Endothelial cell of umbilical vein (primary cell): Measurements from ENCODE around the gene GUCD1. TPM values are rescaled to one million over a fixed set of nuclear protein-coding genes. Genes with fewer than 3 reads are reported as not detected.

Experiments
- BruUV-seq: library from RNA; stranded (reverse); fragments of 400-500 nt; replicated peaks from 2 replicates; lab custom pipeline; 2021; lab: Mats Ljungman, UMichigan
- CTCF ChIA-PET: fragments of 300-600, 350-600 bp; sonication (Branson Sonifier 250); formaldehyde crosslinking; loops from one replicate; lab custom pipeline; 2021; ENCODE audit warnings: antibody characterized with exemption, inconsistent platforms; lab: Charles Lee
- POLR2A ChIA-PET: fragments of 300-600, 350-600 bp; sonication (Branson Sonifier 250); formaldehyde crosslinking; loops from one replicate; lab custom pipeline; 2021; ENCODE audit warnings: antibody characterized with exemption, inconsistent platforms; lab: Charles Lee
- DNase-seq: peaks from one replicate; pipeline ENCODE4 v3.0.0-alpha.2; 2011; ENCODE audit warnings: low read depth, low spot score
- FAIRE-seq: peaks from 2 replicates; lab custom pipeline; 2011; peaks lifted over from hg19 to GRCh38; lab: Jason Lieb, UNC
- H2AFZ ChIP-seq: 2 replicates; pipeline ENCODE4 v1.6.0; 2012; ENCODE audit warnings: low read depth, low read length, control low read depth, inconsistent platforms
- H3K27ac ChIP-seq: 2 replicates; pipeline ENCODE4 v1.5.1; 2011; ENCODE audit warnings: low read depth, mild to moderate bottlenecking, control low read depth, low read length, moderate library complexity; ENCODE audit not compliant: insufficient read depth
- H3K27me3 ChIP-seq, 2 experiments: 2 replicates each; pipeline versions ENCODE4 v1.6.0 to v1.6.1; 2011; ENCODE audit warnings: low read length in 2 of 2, mixed read lengths in 1 of 2; ENCODE audit not compliant: control insufficient read depth in 2 of 2, insufficient read depth in 2 of 2
- H3K36me3 ChIP-seq, 2 experiments: 2 replicates in 1 of 2; 3 replicates in 1 of 2; pipeline ENCODE4 v1.5.1; 2011; ENCODE audit warnings: low read length in 2 of 2, mild to moderate bottlenecking in 1 of 2, moderate library complexity in 1 of 2; ENCODE audit not compliant: control insufficient read depth in 2 of 2, insufficient read depth in 2 of 2; ENCODE audit errors: extremely low read depth in 1 of 2
- H3K4me1 ChIP-seq: 3 replicates; pipeline ENCODE4 v1.5.1; 2011; ENCODE audit warnings: mild to moderate bottlenecking, low read length; ENCODE audit not compliant: control insufficient read depth, insufficient read depth; ENCODE audit errors: extremely low read depth
- H3K4me2 ChIP-seq: 2 replicates; pipeline ENCODE4 v1.6.1; 2011; ENCODE audit warnings: low read length, control low read depth, mixed read lengths; ENCODE audit not compliant: insufficient read depth
- H3K4me3 ChIP-seq, 3 experiments: fragments of 200-600 bp in 1 of 3; sonication (generic), shearing (Covaris generic) in 1 of 3; replicated peaks in 1 of 3; 2 replicates each; pipeline ENCODE4 v1.5.1; 2011 to 2016; ENCODE audit warnings: control low read depth in 3 of 3, low read length in 3 of 3, mild to moderate bottlenecking in 2 of 3, inconsistent platforms in 1 of 3, low read depth in 1 of 3, moderate library complexity in 1 of 3; ENCODE audit not compliant: insufficient read depth in 1 of 3
- H3K79me2 ChIP-seq: 2 replicates; pipeline ENCODE4 v1.6.0; 2012; ENCODE audit warnings: low read length, inconsistent platforms; ENCODE audit not compliant: control insufficient read depth, insufficient read depth
- H3K9ac ChIP-seq: replicated peaks from 2 replicates; pipeline ENCODE3; 2011; ENCODE audit warnings: low read length, control low read depth; ENCODE audit not compliant: insufficient read depth; ENCODE audit errors: extremely low read depth
- H3K9me1 ChIP-seq: replicated peaks from 3 replicates; pipeline ENCODE4 v1.6.0; 2011; ENCODE audit warnings: mild to moderate bottlenecking, low read length; ENCODE audit not compliant: control insufficient read depth, insufficient read depth; ENCODE audit errors: extremely low read depth
- H3K9me3 ChIP-seq: replicated peaks from 2 replicates; pipeline ENCODE4 v1.5.1; 2012; ENCODE audit warnings: low read length, inconsistent platforms; ENCODE audit not compliant: control insufficient read depth, insufficient read depth
- H4K20me1 ChIP-seq: replicated peaks from 2 replicates; pipeline ENCODE3; 2011; ENCODE audit warnings: mild to moderate bottlenecking, low read length; ENCODE audit not compliant: control insufficient read depth, insufficient read depth; ENCODE audit errors: extremely low read depth
- EZH2 ChIP-seq: IDR thresholded peaks from 2 replicates; pipeline ENCODE4 v1.6.1; 2012; ENCODE audit warnings: borderline replicate concordance, low read depth, mild to moderate bottlenecking, moderate library complexity, low read length, inconsistent platforms; ENCODE audit not compliant: severe bottlenecking
- FOS ChIP-seq: IDR thresholded peaks from 2 replicates; pipeline ENCODE4 v1.6.1; 2011; ENCODE audit warnings: mild to moderate bottlenecking, low read length, moderate library complexity, borderline replicate concordance; ENCODE audit not compliant: insufficient read depth
- GATA2 ChIP-seq: IDR thresholded peaks from 2 replicates; pipeline ENCODE4 v1.7.0; 2011; ENCODE audit warnings: low read depth, mild to moderate bottlenecking, moderate library complexity, mixed read lengths, low read length; ENCODE audit not compliant: insufficient read length, insufficient read depth
- JUN ChIP-seq: IDR thresholded peaks from 2 replicates; pipeline ENCODE4 v1.6.1; 2011; ENCODE audit warnings: borderline replicate concordance, low read depth; ENCODE audit not compliant: insufficient read length, insufficient read depth
- MYC ChIP-seq: IDR thresholded peaks from one replicate; pipeline ENCODE4 v1.6.1; 2011; ENCODE audit warnings: mild to moderate bottlenecking, low read depth, low read length
- POLR2A ChIP-seq: IDR thresholded peaks from 2 replicates; pipeline ENCODE4 v1.6.1; 2012; ENCODE audit warnings: low read depth, mild to moderate bottlenecking, control low read depth, low read length
- POLR2AphosphoS5 ChIP-seq: IDR thresholded peaks from 2 replicates; pipeline ENCODE4 v1.6.1; 2012; ENCODE audit warnings: low read depth, mild to moderate bottlenecking, control low read depth, low read length, moderate library complexity; ENCODE audit not compliant: insufficient read depth
- dilution Hi-C: fragments of 300-500 bp; cut with MboI; formaldehyde crosslinking; loops from one replicate; pipeline ENCODE4 v1.15.0; 2019; ENCODE audit warnings: low sequenced_read_pairs; ENCODE audit not compliant: extremely low pct_ligation_motif_present
- intact Hi-C: fragments of 100-400 bp; cut with micrococcal nuclease; formaldehyde crosslinking; loops from one replicate; pipeline ENCODE4 v1.10.0; 2022
- polyA plus RNA-seq, 4 experiments: library from polyadenylated mRNA; depleted of rRNA in 3 of 4; stranded (reverse) in 3 of 4; unstranded in 1 of 4; fragments of >200 nt; gene quantifications; 2 replicates each; pipeline versions ENCODE4 v1.2.1 to v1.2.3, GENCODE V29; 2011 to 2012; ENCODE audit warnings: missing spikeins in 1 of 4
- total RNA-seq: library from RNA; stranded (reverse); gene quantifications from 2 replicates; pipeline ENCODE4 v1.2.3, GENCODE V29; 2021
- TF ChIP-seq, protein P1 (sequence below): IDR thresholded peaks from 2 replicates; pipeline ENCODE4 v1.6.1; 2011; ENCODE audit not compliant: insufficient read depth, insufficient read length
- TF ChIP-seq, protein P2 (sequence below), 2 donors: IDR thresholded peaks; 1 replicate in 1 of 2; 2 replicates in 1 of 2; pipeline ENCODE4 v1.5.1; 2011; ENCODE audit warnings: low read length in 2 of 2, mild to moderate bottlenecking in 2 of 2, moderate library complexity in 2 of 2, control low read depth in 1 of 2, inconsistent platforms in 1 of 2, low read depth in 1 of 2; ENCODE audit not compliant: insufficient read depth in 1 of 2; ENCODE audit errors: extremely low read depth in 1 of 2

The GUCD1 gene
- total and polyA plus RNA-seq, 2 donors (not counting 3 experiments of a cell fraction or from before 2014, with no cell fraction given), result 116 to 138 TPM

DNA sequence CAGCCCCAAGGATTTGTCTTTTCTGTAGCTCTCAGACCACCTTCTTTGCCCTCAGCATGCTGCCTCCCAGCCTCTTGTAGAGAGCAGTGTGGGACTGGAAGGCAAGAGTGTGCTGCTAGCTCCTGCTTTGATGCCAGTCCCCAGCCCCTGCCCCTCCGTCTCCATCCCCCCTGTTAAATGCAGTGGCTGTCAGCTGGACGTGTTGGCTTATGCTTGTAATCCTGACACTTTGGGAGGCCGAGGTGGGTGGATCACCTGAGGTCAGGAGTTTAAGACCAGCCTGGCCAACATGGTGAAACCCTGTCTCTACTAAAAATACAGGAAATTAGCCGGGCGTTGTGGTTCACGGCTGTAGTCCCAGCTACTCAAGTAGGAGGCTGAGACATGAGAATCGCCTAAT is 16.3 kb upstream of the GUCD1 start:
- H3K4me3 ChIP-seq, result no peak overlapping the region
- H3K9me1 ChIP-seq, result no peaks in the 10 kb centered on the region
- intact Hi-C loops, result no loop called here
- no peak overlapping the region for H2AFZ ChIP-seq
- FAIRE-seq (no peak), DNase-seq (no peak)
- H3K4me2 ChIP-seq, result no peak overlapping the region
- no peaks in the 10 kb centered on the region for H3K27me3 ChIP-seq
- dilution Hi-C loops, result no loop called here
- no peak overlapping the region for H3K9ac ChIP-seq
- H3K79me2 ChIP-seq, result peaks cover 15% of the 10 kb centered on the region
- H3K9me3 ChIP-seq, result no peaks in the 10 kb centered on the region
- no peak overlapping the region for H3K27ac ChIP-seq
- no peaks in the 10 kb centered on the region for H3K4me1 ChIP-seq
- CTCF ChIA-PET, result no interaction called here
- no TSS peak for BruUV-seq
- POLR2A ChIA-PET, result interaction anchor here (0.7 kb wide), 1 partner anchor 88 kb away, joined by 3 read pairs; no protein-coding TSS in a partner anchor
- peaks cover 24 to 25% of the 10 kb centered on the region in 2 experiments for H3K36me3 ChIP-seq
- H4K20me1 ChIP-seq, result peaks cover 5% of the 10 kb centered on the region
- TF ChIP-seq, protein P1, sequence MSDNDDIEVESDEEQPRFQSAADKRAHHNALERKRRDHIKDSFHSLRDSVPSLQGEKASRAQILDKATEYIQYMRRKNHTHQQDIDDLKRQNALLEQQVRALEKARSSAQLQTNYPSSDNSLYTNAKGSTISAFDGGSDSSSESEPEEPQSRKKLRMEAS, result no peak
- TF ChIP-seq JUN, result no peak
- no peak for TF ChIP-seq MYC
- TF ChIP-seq FOS, result no peak
- no peak for TF ChIP-seq POLR2A
- TF ChIP-seq POLR2AphosphoS5, result no peak
- no peak for TF ChIP-seq GATA2
- no peak for TF ChIP-seq EZH2
- TF ChIP-seq, protein P2, sequence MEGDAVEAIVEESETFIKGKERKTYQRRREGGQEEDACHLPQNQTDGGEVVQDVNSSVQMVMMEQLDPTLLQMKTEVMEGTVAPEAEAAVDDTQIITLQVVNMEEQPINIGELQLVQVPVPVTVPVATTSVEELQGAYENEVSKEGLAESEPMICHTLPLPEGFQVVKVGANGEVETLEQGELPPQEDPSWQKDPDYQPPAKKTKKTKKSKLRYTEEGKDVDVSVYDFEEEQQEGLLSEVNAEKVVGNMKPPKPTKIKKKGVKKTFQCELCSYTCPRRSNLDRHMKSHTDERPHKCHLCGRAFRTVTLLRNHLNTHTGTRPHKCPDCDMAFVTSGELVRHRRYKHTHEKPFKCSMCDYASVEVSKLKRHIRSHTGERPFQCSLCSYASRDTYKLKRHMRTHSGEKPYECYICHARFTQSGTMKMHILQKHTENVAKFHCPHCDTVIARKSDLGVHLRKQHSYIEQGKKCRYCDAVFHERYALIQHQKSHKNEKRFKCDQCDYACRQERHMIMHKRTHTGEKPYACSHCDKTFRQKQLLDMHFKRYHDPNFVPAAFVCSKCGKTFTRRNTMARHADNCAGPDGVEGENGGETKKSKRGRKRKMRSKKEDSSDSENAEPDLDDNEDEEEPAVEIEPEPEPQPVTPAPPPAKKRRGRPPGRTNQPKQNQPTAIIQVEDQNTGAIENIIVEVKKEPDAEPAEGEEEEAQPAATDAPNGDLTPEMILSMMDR (IDR thresholded peaks at IDR 0.05; ENCODE audit: extremely low read depth in 1 of 2, insufficient read depth in 1 of 2, low read depth in 1 of 2, low read length in 2 of 2), result no peak
